Esophagus muscularis mucosa (tissue), 3 donors: ENCODE results near the gene TBCD.

Experiments
- CTCF ChIP-seq, 3 experiments: fragments of 200-600 bp in 2 of 3; fragments of 450-650 bp in 1 of 3; sonication (generic) in 2 of 3; IDR thresholded peaks; one replicate each; pipeline ENCODE4 v1.5.1; 2017 to 2019; ENCODE audit warnings: antibody characterized with exemption in 3 of 3, mild to moderate bottlenecking in 2 of 3, moderate library complexity in 1 of 3
- POLR2A ChIP-seq: fragments of 450-650 bp; IDR thresholded peaks from one replicate; pipeline ENCODE4 v1.6.1; 2017; ENCODE audit warnings: antibody characterized with exemption, moderate library complexity, mild to moderate bottlenecking, low read depth

- TF ChIP-seq POLR2A (no peak), CTCF (IDR thresholded peaks at IDR 0.05) (no peak)
Observed at GRCh38 chr17:82896071-82897000, 144.5 kb downstream of the TBCD start.
